OCI-LY7 (cell line): ENCODE data around the gene TSR3.

Source experiments
- EZH2phosphoT487 ChIP-seq: fragments of 200-600 bp; sonication (generic); IDR thresholded peaks from 2 replicates; pipeline ENCODE4 v1.6.1; 2018; ENCODE audit warnings: low read depth, borderline replicate concordance, mild to moderate bottlenecking, mixed run types, antibody characterized with exemption, low read length, moderate library complexity, mixed read lengths
- TF ChIP-seq, protein P1 (sequence below): fragments of 200-600 bp; sonication (generic); conservative IDR thresholded peaks from 2 replicates; pipeline ENCODE4 v1.5.1; 2014; ENCODE audit warnings: mild to moderate bottlenecking, antibody characterized with exemption, low read length, moderate library complexity, mixed read lengths

- TF ChIP-seq, protein P1, sequence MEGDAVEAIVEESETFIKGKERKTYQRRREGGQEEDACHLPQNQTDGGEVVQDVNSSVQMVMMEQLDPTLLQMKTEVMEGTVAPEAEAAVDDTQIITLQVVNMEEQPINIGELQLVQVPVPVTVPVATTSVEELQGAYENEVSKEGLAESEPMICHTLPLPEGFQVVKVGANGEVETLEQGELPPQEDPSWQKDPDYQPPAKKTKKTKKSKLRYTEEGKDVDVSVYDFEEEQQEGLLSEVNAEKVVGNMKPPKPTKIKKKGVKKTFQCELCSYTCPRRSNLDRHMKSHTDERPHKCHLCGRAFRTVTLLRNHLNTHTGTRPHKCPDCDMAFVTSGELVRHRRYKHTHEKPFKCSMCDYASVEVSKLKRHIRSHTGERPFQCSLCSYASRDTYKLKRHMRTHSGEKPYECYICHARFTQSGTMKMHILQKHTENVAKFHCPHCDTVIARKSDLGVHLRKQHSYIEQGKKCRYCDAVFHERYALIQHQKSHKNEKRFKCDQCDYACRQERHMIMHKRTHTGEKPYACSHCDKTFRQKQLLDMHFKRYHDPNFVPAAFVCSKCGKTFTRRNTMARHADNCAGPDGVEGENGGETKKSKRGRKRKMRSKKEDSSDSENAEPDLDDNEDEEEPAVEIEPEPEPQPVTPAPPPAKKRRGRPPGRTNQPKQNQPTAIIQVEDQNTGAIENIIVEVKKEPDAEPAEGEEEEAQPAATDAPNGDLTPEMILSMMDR: no peak
- TF ChIP-seq EZH2phosphoT487: no peak
These were observed 6.6 kb downstream of the TSR3 start for GRCh38 chr16:1345087-1345486.
